Upper lobe of left lung (tissue), 6 donors: ENCODE results near the gene SLC52A1. TPM values are rescaled to one million over a fixed set of nuclear protein-coding genes. Genes with fewer than 3 reads are reported as not detected.
A peak's percentile ranks its signal among the peaks of the same experiment; 100 is the strongest.

Experiments
- ATAC-seq, 2 donors: fragments of 200-7000 bp; cut with Tn5 transposase; one replicate each; pipeline ENCODE4 v1.9.1; 2022; ENCODE audit warnings: mild to moderate bottlenecking in 2 of 2, moderate library complexity in 2 of 2; ENCODE audit not compliant: low FRiP score in 2 of 2
- DNase-seq, 2 donors: peaks; one replicate each; pipeline ENCODE4 v3.0.0-alpha.2; 2019 to 2020
- H3K27ac ChIP-seq, 4 donors: fragments of 200-600 bp; sonication (generic); one replicate each; pipeline ENCODE4 v1.5.1; 2016 to 2019
- H3K27me3 ChIP-seq, 4 donors: fragments of 200-600 bp; sonication (generic); one replicate each; pipeline ENCODE4 v1.5.1; 2017 to 2019
- H3K36me3 ChIP-seq, 4 donors: fragments of 200-600 bp; sonication (generic); one replicate each; pipeline ENCODE4 v1.5.1; 2016 to 2019
- H3K4me1 ChIP-seq, 4 donors: fragments of 200-600 bp; sonication (generic); one replicate each; pipeline ENCODE4 v1.5.1; 2018 to 2019
- H3K4me3 ChIP-seq, 4 donors: fragments of 200-600 bp; sonication (generic); one replicate each; pipeline ENCODE4 v1.5.1; 2017 to 2019; ENCODE audit warnings: mild to moderate bottlenecking in 2 of 4, moderate library complexity in 1 of 4
- H3K9me3 ChIP-seq, 4 donors: fragments of 200-600 bp; sonication (generic); one replicate each; pipeline ENCODE4 v1.5.1; 2018 to 2019
- CTCF ChIP-seq, 6 experiments: fragments of 450-650 bp in 4 of 6; fragments of 200-600 bp in 2 of 6; sonication (generic) in 2 of 6; IDR thresholded peaks; one replicate each; pipeline ENCODE4 v1.5.1; 2016 to 2019; ENCODE audit warnings: antibody characterized with exemption in 6 of 6
- EP300 ChIP-seq, 4 donors: sonication (generic); formaldehyde crosslinking; IDR thresholded peaks; one replicate each; pipeline ENCODE4 v1.5.1; 2017; ENCODE audit warnings: antibody characterized with exemption in 4 of 4, control low read depth in 2 of 4
- POLR2A ChIP-seq, 4 donors: fragments of 450-650 bp; IDR thresholded peaks; one replicate each; pipeline ENCODE4 v1.5.1; 2016 to 2017; ENCODE audit warnings: antibody characterized with exemption in 4 of 4, mild to moderate bottlenecking in 2 of 4
- POLR2AphosphoS5 ChIP-seq, 2 donors: sonication (generic); formaldehyde crosslinking; IDR thresholded peaks; one replicate each; pipeline ENCODE4 v1.5.1; 2017; ENCODE audit warnings: antibody characterized with exemption in 2 of 2
- WGBS, 2 donors: methylation state at CpG; one replicate each; pipeline ENCODE4 v1.1.5; 2017 to 2018; 5-methylcytosine and 5-hydroxymethylcytosine counted together
- total RNA-seq, 6 donors: library from RNA; depleted of rRNA in 4 of 6; stranded (reverse); fragments of >200 nt in 4 of 6; gene quantifications; one replicate each; pipeline versions ENCODE4 v1.1.0 to v1.2.1, GENCODE V29; 2016 to 2021
- donor health status: DM: no; HTN: no; CAD: no; lungs with moderate emphysema.
- donor health status: DM: no; HTN: yes; CAD: no; lungs with severe emphysema.

The SLC52A1 gene
- total RNA-seq, 6 donors from 2014 or later = 0.15 to 4.0 (median 0.82) TPM

GRCh38 chr17:5024604-5025003 is 10.6 kb downstream of the SLC52A1 start:
- peak overlapping the region in 3 of 4 donors; percentile 48 to 75 (median 62) for H3K27ac ChIP-seq
- no peak for ATAC-seq

GRCh38 chr17:5023588-5024147 is 11.6 kb downstream of the SLC52A1 start:
- Histone ChIP-seq H3K4me1 (peaks cover 0 to 21% (median 10%) of the 10 kb centered on the region in 4 donors), H3K27ac (peak overlapping the region; percentile 34 to 62 (median 50)), H3K9me3 (no peaks in the 10 kb centered on the region), H3K36me3 (peaks cover 24 to 54% (median 51%) of the 10 kb centered on the region in 4 donors), H3K4me3 (no peak overlapping the region), H3K27me3 (no peaks in the 10 kb centered on the region)
- WGBS, 2 donors = 87 to 91% methylated on average over 20 to 27 of the region's 29 CpGs
- TF ChIP-seq POLR2A (IDR thresholded peaks at IDR 0.05) = no peak
- no peak for TF ChIP-seq EP300 (IDR thresholded peaks at IDR 0.05)
- TF ChIP-seq POLR2AphosphoS5 (IDR thresholded peaks at IDR 0.05) = no peak
- no peak for TF ChIP-seq CTCF (IDR thresholded peaks at IDR 0.05)
- DNase-seq = peak in 1 of 2 donors; percentile 66
- peak in 1 of 2 donors; percentile 11 for ATAC-seq

More at GRCh38 chr17:5024604-5025003, 10.6 kb downstream of the SLC52A1 start:
- TF ChIP-seq POLR2AphosphoS5 (IDR thresholded peaks at IDR 0.05) (no peak), CTCF (IDR thresholded peaks at IDR 0.05) (no peak), POLR2A (IDR thresholded peaks at IDR 0.05) (no peak), EP300 (IDR thresholded peaks at IDR 0.05) (no peak)
- Histone ChIP-seq H3K36me3 (peaks cover 24 to 45% (median 42%) of the 10 kb centered on the region in 4 donors), H3K4me1 (peaks cover 0 to 21% (median 10%) of the 10 kb centered on the region in 4 donors), H3K9me3 (no peaks in the 10 kb centered on the region), H3K4me3 (no peak overlapping the region), H3K27me3 (no peaks in the 10 kb centered on the region)
- DNase-seq = no peak
- 88 to 92% methylated on average over 4 of the region's 4 CpGs for WGBS, 2 donors

GRCh38 chr17:5022171-5022711 is 13.0 kb downstream of the SLC52A1 start:
- Histone ChIP-seq H3K27me3 (no peaks in the 10 kb centered on the region), H3K4me1 (peaks cover 0 to 21% (median 10%) of the 10 kb centered on the region in 4 donors), H3K4me3 (no peak overlapping the region), H3K9me3 (no peaks in the 10 kb centered on the region), H3K36me3 (peaks cover 30 to 69% (median 60%) of the 10 kb centered on the region in 4 donors), H3K27ac (no peak overlapping the region)
- TF ChIP-seq POLR2A (IDR thresholded peaks at IDR 0.05) (no peak), POLR2AphosphoS5 (IDR thresholded peaks at IDR 0.05) (no peak), EP300 (IDR thresholded peaks at IDR 0.05) (no peak), CTCF (IDR thresholded peaks at IDR 0.05) (no peak)
- WGBS, 2 donors = 96 to 97% methylated on average over 22 to 27 of the region's 30 CpGs
- peak in 1 of 2 donors; percentile 72 for DNase-seq
- ATAC-seq = no peak

GRCh38 chr17:5020502-5021023 is 14.7 kb downstream of the SLC52A1 start:
- TF ChIP-seq CTCF (IDR thresholded peaks at IDR 0.05) (no peak), EP300 (IDR thresholded peaks at IDR 0.05) (no peak), POLR2AphosphoS5 (IDR thresholded peaks at IDR 0.05) (no peak), POLR2A (IDR thresholded peaks at IDR 0.05) (no peak)
- no peak for ATAC-seq
- WGBS, 2 donors = 87 to 88% methylated on average over 19 to 20 of the region's 20 CpGs

More at GRCh38 chr17:5020502-5021023, 14.7 kb downstream of the SLC52A1 start:
- no peaks in the 10 kb centered on the region for H3K9me3 ChIP-seq
- H3K27ac ChIP-seq = no peak overlapping the region
- peaks cover 0 to 18% (median 5%) of the 10 kb centered on the region in 4 donors for H3K4me1 ChIP-seq
- peak in 1 of 2 donors; percentile 63 for DNase-seq
- H3K27me3 ChIP-seq = no peaks in the 10 kb centered on the region
- peaks cover 31 to 84% (median 73%) of the 10 kb centered on the region in 4 donors for H3K36me3 ChIP-seq
- H3K4me3 ChIP-seq = no peak overlapping the region
